Caco-2 (cell line): ENCODE results near the gene TTC33. TPM values are rescaled to one million over a fixed set of nuclear protein-coding genes. Genes with fewer than 3 reads are reported as not detected.

ENCODE experiments used
- Bru-seq: library from RNA; stranded (reverse); fragments of 400-500 nt; gene quantifications from one replicate; lab custom pipeline; 2021; lab: Mats Ljungman, UMichigan
- BruChase-seq, 2 experiments: library from RNA; stranded (reverse); fragments of 400-500 nt; gene quantifications; one replicate each; lab custom pipeline; 2021; lab: Mats Ljungman, UMichigan
- BruUV-seq: library from RNA; stranded (reverse); fragments of 400-500 nt; replicated peaks from 2 replicates; lab custom pipeline; 2021; lab: Mats Ljungman, UMichigan
- CTCF ChIA-PET: fragments of 300-600 bp; sonication (Branson Sonifier 250); formaldehyde crosslinking; loops from one replicate; lab custom pipeline; 2022; ENCODE audit warnings: antibody characterized with exemption; lab: Charles Lee
- POLR2A ChIA-PET: fragments of 300-600 bp; sonication (Branson Sonifier 250); formaldehyde crosslinking; loops from one replicate; lab custom pipeline; 2022; ENCODE audit warnings: antibody characterized with exemption; lab: Charles Lee
- DNase-seq, 2 experiments: peaks; one replicate each; pipeline versions ENCODE4 v3.0.0 to v3.0.0-alpha.2; 2020 to 2022
- H3K27me3 ChIP-seq: replicated peaks from 2 replicates; pipeline ENCODE4 v1.6.0; 2011; ENCODE audit warnings: low read length; ENCODE audit not compliant: control insufficient read depth, insufficient read depth
- H3K36me3 ChIP-seq: 2 replicates; pipeline ENCODE4 v1.5.1; 2011; ENCODE audit warnings: low read length; ENCODE audit not compliant: control insufficient read depth, insufficient read depth
- H3K4me1 ChIP-seq: fragments of 250-450 bp; sonication (Bioruptor Pico); 2 replicates; pipeline ENCODE4 v1.5.1; 2020; ENCODE audit warnings: mild to moderate bottlenecking
- H3K4me3 ChIP-seq: 2 replicates; pipeline ENCODE4 v1.5.1; 2011; ENCODE audit warnings: low read depth, mild to moderate bottlenecking, control low read depth, low read length
- H3K9me3 ChIP-seq: fragments of 250-450 bp; sonication (Bioruptor Pico); 2 replicates; pipeline ENCODE4 v1.5.1; 2020; ENCODE audit warnings: mild to moderate bottlenecking, moderate library complexity
- H3K27ac Mint-ChIP-seq: one replicate; pipeline ENCODE4 v1.8.0; 2022; ENCODE audit warnings: mixed read lengths; ENCODE audit not compliant: unreplicated experiment
- H3K27me3 Mint-ChIP-seq: one replicate; pipeline ENCODE4 v1.8.0; 2022; ENCODE audit warnings: mixed read lengths; ENCODE audit not compliant: insufficient read depth, unreplicated experiment
- H3K36me3 Mint-ChIP-seq: one replicate; pipeline ENCODE4 v1.8.0; 2022; ENCODE audit warnings: mild to moderate bottlenecking, mixed read lengths; ENCODE audit not compliant: insufficient read depth, unreplicated experiment
- H3K4me1 Mint-ChIP-seq: one replicate; pipeline ENCODE4 v1.8.0; 2022; ENCODE audit warnings: low read depth, mixed read lengths; ENCODE audit not compliant: unreplicated experiment
- H3K4me3 Mint-ChIP-seq: one replicate; pipeline ENCODE4 v1.8.0; 2022; ENCODE audit warnings: mild to moderate bottlenecking, moderate library complexity, mixed read lengths; ENCODE audit not compliant: unreplicated experiment
- H3K9me3 Mint-ChIP-seq: one replicate; pipeline ENCODE4 v1.8.0; 2022; ENCODE audit warnings: mixed read lengths; ENCODE audit not compliant: unreplicated experiment
- CTCF ChIP-seq, 2 experiments: fragments of 200-600 bp in 1 of 2; IDR thresholded peaks; 1 replicate in 1 of 2; 2 replicates in 1 of 2; pipeline versions ENCODE4 v1.5.1 to v1.8.0; 2011 to 2022; ENCODE audit warnings: antibody characterized with exemption in 1 of 2, control low read depth in 1 of 2, inconsistent platforms in 1 of 2, low read depth in 1 of 2, low read length in 1 of 2, mild to moderate bottlenecking in 1 of 2, moderate library complexity in 1 of 2; ENCODE audit not compliant: insufficient read depth in 1 of 2, severe bottlenecking in 1 of 2, unreplicated experiment in 1 of 2
- intact Hi-C: fragments of 100-400 bp; cut with micrococcal nuclease; formaldehyde crosslinking; loops from one replicate; pipeline ENCODE4 v1.10.0; 2022; ENCODE audit not compliant: unreplicated experiment
- long read RNA-seq: library from polyadenylated mRNA; stranded (forward); transcript quantifications from one replicate; pipeline ENCODE4 v2.0.0, GENCODE V29; 2022
- total RNA-seq: library from RNA; stranded (reverse); gene quantifications from 2 replicates; pipeline ENCODE4 v1.2.3, GENCODE V29; 2022

TTC33 gene
- total RNA-seq, result 8.6 and 10.4 TPM in 2 replicates
- percentile 44 among the genes with signal in this experiment for Bru-seq, nascent RNA
- BruChase-seq, experiment 1, labeled RNA remaining after a 2-hour chase, result percentile 49 among the genes with signal in this experiment
- BruChase-seq, experiment 2, labeled RNA remaining after a 6-hour chase, result percentile 42 among the genes with signal in this experiment
- long read RNA-seq, transcript TTC33-201 (5 exons, 2,612 nt), result major isoform, 15 of 24 reads
- long read RNA-seq, partial matches to known transcripts, result 1 of 24 reads
- long read RNA-seq, other reads (novel, unspliced or antisense), result 8 of 24 reads

- H3K9me3 ChIP-seq, result no peaks in the 10 kb centered on the region
- TF ChIP-seq CTCF (IDR thresholded peaks at IDR 0.05; ENCODE audit: insufficient read depth in 1 of 2, low read depth in 1 of 2, low read length in 1 of 2, severe bottlenecking in 1 of 2, unreplicated experiment in 1 of 2), result peak; percentile 55 to 89
- POLR2A ChIA-PET, result interaction anchor here (0.8 kb wide), 1 partner anchor 43 kb away, joined by 3 read pairs; the partner anchor contains the start of gene PRKAA1
- H3K4me1 Mint-ChIP-seq, result no peaks in the 10 kb centered on the region
- no peak within 1 kb of the TSS for H3K4me3 Mint-ChIP-seq
- intact Hi-C loops, result loop anchor here (1.0 to 2.0 kb wide), 5 partner anchors 19 to 124 kb away; partner anchors contain the start of genes PRKAA1 and RPL37
- peak within 1 kb of the TSS; percentile 56 for H3K4me3 ChIP-seq
- DNase-seq, result peak; percentile 95 to 96
- no peaks in the 10 kb centered on the region for H3K36me3 ChIP-seq
- TSS peak; percentile 65 for BruUV-seq
- peaks cover 8% of the 10 kb centered on the region; the same call in 1 of the 2 replicates for H3K4me1 ChIP-seq
- CTCF ChIA-PET, result interaction anchor here (1.3 kb wide), 1 partner anchor 43 kb away, joined by 4 read pairs; the partner anchor contains the start of gene PRKAA1
- H3K36me3 Mint-ChIP-seq, result no peaks in the 10 kb centered on the region
- no peaks in the 10 kb centered on the region for H3K27me3 Mint-ChIP-seq
- H3K27ac Mint-ChIP-seq, result no peak within 1 kb of the TSS
- H3K27me3 ChIP-seq, result no peaks in the 10 kb centered on the region
- H3K9me3 Mint-ChIP-seq, result no peaks in the 10 kb centered on the region
Observed at GRCh38 chr5:40755407-40756365, at the start of gene TTC33. Gene TTC33 (minus strand): TSS chr5:40755961. CDS start chr5:40747018, 8,943 bp downstream.

DNA sequence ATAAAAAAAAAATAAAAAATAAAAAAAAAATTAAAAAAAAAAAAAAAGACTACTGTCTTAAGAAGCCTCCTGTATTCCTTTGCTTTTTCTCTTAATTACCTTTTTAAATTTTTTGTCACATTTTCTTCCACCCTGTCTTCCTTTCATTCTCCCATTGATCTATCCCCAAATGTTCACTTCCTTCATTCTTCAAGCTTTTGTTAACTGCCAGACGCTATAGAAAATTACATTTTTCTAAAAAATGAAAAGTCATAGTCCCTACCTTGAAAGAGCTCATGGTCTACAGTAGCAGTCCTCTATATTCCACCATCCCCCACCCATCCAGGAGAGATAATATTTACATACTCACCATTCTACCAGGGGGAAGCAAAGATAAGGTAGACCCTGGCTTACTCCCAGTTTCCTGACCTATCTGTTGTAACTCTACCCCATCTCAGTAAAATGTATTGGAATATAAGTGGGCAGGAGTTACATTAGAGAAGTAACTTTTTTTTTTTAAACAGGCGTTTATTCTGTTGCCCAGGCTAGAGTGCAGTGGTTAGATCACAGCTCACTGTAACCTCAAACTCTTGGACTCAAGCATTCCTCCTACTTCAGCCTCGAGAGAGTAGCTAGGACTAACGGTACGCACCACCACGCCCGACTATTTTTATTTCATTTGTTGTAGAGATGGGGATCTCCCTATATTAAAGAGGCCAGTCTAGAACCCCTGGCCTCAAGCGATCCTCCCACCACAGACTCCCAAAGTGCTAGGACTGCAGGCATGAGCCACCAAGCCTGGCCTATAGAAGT is 46.2 kb upstream of the TTC33 start:
- Mint-ChIP-seq H3K4me3 (peak overlapping the region; percentile 8), H3K4me1 (peaks cover 20% of the 10 kb centered on the region), H3K36me3 (no peaks in the 10 kb centered on the region), H3K27ac (peak overlapping the region; percentile 3), H3K9me3 (no peaks in the 10 kb centered on the region), H3K27me3 (no peaks in the 10 kb centered on the region)
- no peak for TF ChIP-seq CTCF (IDR thresholded peaks at IDR 0.05; ENCODE audit: insufficient read depth in 1 of 2, low read depth in 1 of 2, low read length in 1 of 2, severe bottlenecking in 1 of 2, unreplicated experiment in 1 of 2)
- Histone ChIP-seq H3K4me3 (no peak overlapping the region), H3K9me3 (no peaks in the 10 kb centered on the region), H3K4me1 (peaks cover 13% of the 10 kb centered on the region), H3K36me3 (no peaks in the 10 kb centered on the region), H3K27me3 (no peaks in the 10 kb centered on the region)
- ChIA-PET POLR2A (no interaction called here), CTCF (interaction anchor here (1.8 kb wide), 1 partner anchor 27 kb away, joined by 5 read pairs; no protein-coding TSS in a partner anchor)
- no peak for DNase-seq
- intact Hi-C loops, result no loop called here
- BruUV-seq, result no TSS peak
